Esophagus muscularis mucosa (tissue), 4 donors: ENCODE data around the gene PCDH1. TPM values are rescaled to one million over a fixed set of nuclear protein-coding genes. Genes with fewer than 3 reads are reported as not detected.

Experiments used
- DNase-seq: peaks from one replicate; pipeline ENCODE4 v3.0.0-alpha.2; 2017; ENCODE audit errors: extremely low spot score
- H3K27ac ChIP-seq, 4 donors: fragments of 200-600 bp; sonication (generic); replicated peaks in 1 of 4; 1 replicate in 3 of 4; 2 replicates in 1 of 4; pipeline ENCODE4 v1.5.1; 2016 to 2019; ENCODE audit warnings: mild to moderate bottlenecking in 1 of 4
- H3K27me3 ChIP-seq, 4 donors: fragments of 200-600 bp; sonication (generic); one replicate each; pipeline versions ENCODE4 v1.5.1 to v1.6.0; 2016 to 2019
- H3K36me3 ChIP-seq, 4 donors: fragments of 200-600 bp; sonication (generic); one replicate each; pipeline ENCODE4 v1.5.1; 2016 to 2019
- H3K4me1 ChIP-seq, 4 donors: fragments of 200-600 bp; sonication (generic); one replicate each; pipeline ENCODE4 v1.5.1; 2016 to 2019
- H3K4me3 ChIP-seq, 4 donors: fragments of 200-600 bp; sonication (generic); 1 replicate in 2 of 4; 2 replicates in 2 of 4; pipeline ENCODE4 v1.5.1; 2016 to 2019; ENCODE audit warnings: mild to moderate bottlenecking in 4 of 4, moderate library complexity in 1 of 4
- H3K9me3 ChIP-seq, 4 donors: fragments of 200-600 bp; sonication (generic); 1 replicate in 3 of 4; 2 replicates in 1 of 4; pipeline ENCODE4 v1.5.1; 2016 to 2019
- EP300 ChIP-seq: sonication (generic); formaldehyde crosslinking; IDR thresholded peaks from one replicate; pipeline ENCODE4 v1.6.1; 2017; ENCODE audit warnings: antibody characterized with exemption
- POLR2A ChIP-seq: fragments of 450-650 bp; IDR thresholded peaks from one replicate; pipeline ENCODE4 v1.6.1; 2017; ENCODE audit warnings: antibody characterized with exemption, moderate library complexity, mild to moderate bottlenecking, low read depth
- POLR2AphosphoS5 ChIP-seq, 2 donors: sonication (generic); formaldehyde crosslinking; IDR thresholded peaks; one replicate each; pipeline ENCODE4 v1.6.1; 2017; ENCODE audit warnings: antibody characterized with exemption in 2 of 2
- WGBS: methylation state at CpG from one replicate; pipeline ENCODE4 v1.1.5; 2018; 5-methylcytosine and 5-hydroxymethylcytosine counted together
- intact Hi-C: fragments of 100-400 bp; cut with DNase I; formaldehyde crosslinking; loops from one replicate; pipeline ENCODE4 v1.15.1; 2023
- total RNA-seq, 4 donors: library from RNA; depleted of rRNA; stranded (reverse); fragments of >200 nt; gene quantifications; one replicate each; pipeline versions ENCODE4 v1.1.0 to v1.2.1, GENCODE V29; 2016
- TF ChIP-seq, protein P1 (sequence below), 3 experiments: fragments of 200-600 bp in 2 of 3; fragments of 450-650 bp in 1 of 3; sonication (generic) in 2 of 3; IDR thresholded peaks; one replicate each; pipeline ENCODE4 v1.5.1; 2017 to 2019; ENCODE audit warnings: antibody characterized with exemption in 3 of 3, mild to moderate bottlenecking in 2 of 3, moderate library complexity in 1 of 3

Gene PCDH1
- total RNA-seq, 4 donors from 2014 or later = 18.7 to 57.8 (median 38.2) TPM

DNA sequence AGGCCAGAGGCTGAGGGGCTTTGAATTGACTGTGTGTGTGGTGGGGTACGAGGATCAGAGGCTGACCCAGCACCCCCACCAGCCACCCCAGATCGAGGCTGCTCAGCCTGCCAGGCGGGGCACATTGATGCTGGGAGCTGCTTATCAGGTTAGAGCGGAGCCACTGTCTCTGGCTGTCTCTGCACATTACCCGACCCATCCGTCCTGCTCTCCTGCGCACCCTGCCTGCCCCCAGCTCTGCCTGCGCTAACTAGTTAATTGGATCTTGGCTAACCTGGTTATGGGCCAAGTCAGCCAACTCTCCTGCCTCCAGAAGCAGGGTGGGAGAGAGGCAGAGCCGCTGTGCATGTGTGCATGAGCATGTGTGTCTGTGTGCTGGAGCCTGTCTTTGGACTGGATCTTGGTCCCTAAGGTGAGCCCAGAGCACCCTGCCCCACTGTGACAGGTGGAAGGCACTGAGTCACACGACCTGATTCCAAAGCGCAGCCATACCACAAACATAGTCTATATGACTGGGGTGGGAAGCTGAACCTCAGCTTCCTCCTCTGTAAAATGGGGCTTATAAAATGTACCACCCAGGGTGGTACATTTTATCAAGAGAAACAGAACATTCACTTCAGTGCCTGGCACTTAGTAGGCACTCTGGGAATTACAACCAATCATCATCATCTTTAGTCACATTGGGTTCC lies 39.7 kb downstream of the PCDH1 start:
- Histone ChIP-seq H3K27ac (peak overlapping the region in 2 of 4 donors; percentile 20 to 54), H3K9me3 (no peaks in the 10 kb centered on the region), H3K27me3 (peaks cover 0 to 56% (median 0%) of the 10 kb centered on the region in 4 donors), H3K4me3 (no peak overlapping the region), H3K4me1 (peaks cover 37 to 78% (median 63%) of the 10 kb centered on the region in 4 donors), H3K36me3 (peaks cover 0 to 3% (median 0%) of the 10 kb centered on the region in 4 donors)
- DNase-seq = no peak
- intact Hi-C loops = no loop called here
- TF ChIP-seq POLR2AphosphoS5 (IDR thresholded peaks at IDR 0.05) (no peak), POLR2A (no peak), EP300 (no peak)
- TF ChIP-seq, protein P1, sequence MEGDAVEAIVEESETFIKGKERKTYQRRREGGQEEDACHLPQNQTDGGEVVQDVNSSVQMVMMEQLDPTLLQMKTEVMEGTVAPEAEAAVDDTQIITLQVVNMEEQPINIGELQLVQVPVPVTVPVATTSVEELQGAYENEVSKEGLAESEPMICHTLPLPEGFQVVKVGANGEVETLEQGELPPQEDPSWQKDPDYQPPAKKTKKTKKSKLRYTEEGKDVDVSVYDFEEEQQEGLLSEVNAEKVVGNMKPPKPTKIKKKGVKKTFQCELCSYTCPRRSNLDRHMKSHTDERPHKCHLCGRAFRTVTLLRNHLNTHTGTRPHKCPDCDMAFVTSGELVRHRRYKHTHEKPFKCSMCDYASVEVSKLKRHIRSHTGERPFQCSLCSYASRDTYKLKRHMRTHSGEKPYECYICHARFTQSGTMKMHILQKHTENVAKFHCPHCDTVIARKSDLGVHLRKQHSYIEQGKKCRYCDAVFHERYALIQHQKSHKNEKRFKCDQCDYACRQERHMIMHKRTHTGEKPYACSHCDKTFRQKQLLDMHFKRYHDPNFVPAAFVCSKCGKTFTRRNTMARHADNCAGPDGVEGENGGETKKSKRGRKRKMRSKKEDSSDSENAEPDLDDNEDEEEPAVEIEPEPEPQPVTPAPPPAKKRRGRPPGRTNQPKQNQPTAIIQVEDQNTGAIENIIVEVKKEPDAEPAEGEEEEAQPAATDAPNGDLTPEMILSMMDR (IDR thresholded peaks at IDR 0.05) = no peak
- 51% methylated on average over 5 of the region's 11 CpGs for WGBS

DNA sequence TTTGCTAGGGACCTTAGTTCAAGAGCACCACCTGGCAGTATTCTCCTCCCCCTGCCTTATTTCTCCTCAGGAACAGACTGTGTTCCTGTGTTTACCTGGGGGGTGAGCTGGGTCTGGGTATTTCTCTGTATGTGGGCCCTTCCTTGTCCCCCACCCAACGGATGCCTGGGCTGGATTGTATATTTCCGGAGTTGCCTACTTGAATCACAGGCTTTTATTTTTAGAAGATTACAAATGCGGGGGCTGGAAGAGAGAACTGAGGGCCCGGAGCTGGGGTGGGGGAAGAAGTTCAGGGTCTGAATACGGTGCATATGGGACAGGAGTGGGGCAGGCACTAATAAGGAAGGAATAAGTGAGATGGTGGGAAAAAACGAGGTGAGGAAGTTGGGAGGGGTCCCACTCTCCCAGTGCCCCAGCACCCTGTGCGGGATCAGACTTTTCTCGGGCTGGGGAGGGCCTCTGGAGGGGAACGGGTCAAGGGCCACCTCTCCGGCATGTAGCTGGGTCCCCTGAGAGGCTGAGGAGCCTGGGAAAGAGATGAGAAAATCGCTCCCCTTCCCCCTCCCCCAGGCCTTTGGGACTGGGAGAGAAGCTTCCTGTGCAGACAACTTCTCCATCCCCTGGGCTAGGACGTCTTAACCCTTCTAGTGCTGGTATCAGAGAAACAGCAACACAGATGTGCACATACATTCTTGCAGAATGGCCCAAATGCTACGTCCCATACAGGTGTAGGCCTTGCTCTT lies 42.1 kb downstream of the PCDH1 start:
- no peak overlapping the region for H3K4me3 ChIP-seq
- peaks cover 18 to 65% (median 40%) of the 10 kb centered on the region in 4 donors for H3K4me1 ChIP-seq
- no peak for DNase-seq
- H3K9me3 ChIP-seq = no peaks in the 10 kb centered on the region
- H3K36me3 ChIP-seq = peaks cover 0 to 3% (median 0%) of the 10 kb centered on the region in 4 donors
- WGBS = 25% methylated on average over 13 of the region's 13 CpGs
- peaks cover 0 to 44% (median 0%) of the 10 kb centered on the region in 4 donors for H3K27me3 ChIP-seq
- intact Hi-C loops = no loop called here
- TF ChIP-seq POLR2AphosphoS5 (IDR thresholded peaks at IDR 0.05) = no peak
- TF ChIP-seq POLR2A = no peak
- TF ChIP-seq, protein P1 (IDR thresholded peaks at IDR 0.05) = no peak
- no peak for TF ChIP-seq EP300
- H3K27ac ChIP-seq = peak overlapping the region; percentile 29 to 70 (median 58)

DNA sequence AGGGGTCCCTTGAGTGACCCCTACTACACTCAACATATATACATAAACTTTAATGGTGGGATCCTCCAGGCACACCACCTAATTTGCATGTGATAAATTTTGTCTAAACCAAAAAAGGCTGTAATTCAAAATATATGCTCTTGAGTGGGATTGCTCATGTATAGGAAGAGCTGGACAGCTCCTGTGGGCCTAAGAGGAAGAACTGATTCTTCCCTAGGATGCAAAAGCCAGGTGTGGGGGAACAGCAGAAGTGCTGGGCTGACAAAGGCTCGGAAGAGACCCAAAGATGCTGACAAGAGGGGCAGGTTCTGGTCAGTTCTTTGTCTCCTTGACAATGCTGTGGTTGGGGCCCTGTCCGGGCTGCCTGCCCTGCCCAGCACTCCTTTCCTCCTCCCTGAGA lies 43.9 kb downstream of the PCDH1 start:
- H3K27me3 ChIP-seq = peaks cover 0 to 42% (median 0%) of the 10 kb centered on the region in 4 donors
- H3K9me3 ChIP-seq = no peaks in the 10 kb centered on the region
- H3K36me3 ChIP-seq = peaks cover 0 to 3% (median 0%) of the 10 kb centered on the region in 4 donors
- WGBS = 81% methylated on average over 2 of the region's 2 CpGs
- DNase-seq = no peak
- no peak overlapping the region for H3K4me3 ChIP-seq
- intact Hi-C loops = no loop called here
- H3K4me1 ChIP-seq = peaks cover 18 to 50% (median 33%) of the 10 kb centered on the region in 4 donors
- TF ChIP-seq EP300 (no peak), POLR2AphosphoS5 (IDR thresholded peaks at IDR 0.05) (no peak), POLR2A (no peak)
- TF ChIP-seq, protein P1 (IDR thresholded peaks at IDR 0.05) = no peak
- peak overlapping the region in 1 of 4 donors; percentile 0 for H3K27ac ChIP-seq

DNA sequence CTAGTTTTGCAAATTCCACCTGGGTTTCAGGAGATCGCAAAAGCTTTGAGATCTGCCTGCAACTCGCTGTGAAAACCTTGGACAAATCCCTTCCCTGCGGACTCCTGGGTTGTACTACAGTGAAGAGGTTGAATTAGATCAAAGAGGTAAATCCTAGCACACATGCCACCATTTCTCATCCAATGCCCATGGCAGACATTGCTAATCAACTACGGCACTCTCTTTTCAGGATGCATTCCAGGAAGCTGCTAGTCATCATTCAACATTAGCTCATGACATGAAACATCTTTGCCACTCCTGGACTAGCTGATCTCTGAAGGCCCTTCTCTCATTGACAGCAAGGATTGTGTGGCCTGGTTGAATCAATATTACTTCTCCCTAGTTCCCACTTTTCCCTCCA lies 46.1 kb downstream of the PCDH1 start:
- 84% methylated on average over 4 of the region's 4 CpGs for WGBS
- TF ChIP-seq EP300 (no peak), POLR2AphosphoS5 (IDR thresholded peaks at IDR 0.05) (no peak), POLR2A (no peak)
- TF ChIP-seq, protein P1 (IDR thresholded peaks at IDR 0.05) = no peak
- Histone ChIP-seq H3K36me3 (peaks cover 0 to 3% (median 0%) of the 10 kb centered on the region in 4 donors), H3K27me3 (peaks cover 0 to 34% (median 0%) of the 10 kb centered on the region in 4 donors), H3K27ac (no peak overlapping the region), H3K4me3 (no peak overlapping the region), H3K4me1 (peaks cover 15 to 39% (median 26%) of the 10 kb centered on the region in 4 donors), H3K9me3 (no peaks in the 10 kb centered on the region)
- intact Hi-C loops = no loop called here
- no peak for DNase-seq
